ENCODE measurements around the gene KIN. TPM values are rescaled to one million over a fixed set of nuclear protein-coding genes. Genes with fewer than 3 reads are reported as not detected.
"Not testable (repeated sequence)": the region's sequence is repeated elsewhere in the genome, so short reads cannot be mapped to it uniquely, and the experiment has no call there.

KIN gene
- total RNA-seq, 1 donor from 2014 or later: 15.3 TPM

- TF ChIP-seq CTCF (IDR thresholded peaks at IDR 0.05; ENCODE audit: unreplicated experiment): no peak
- Mint-ChIP-seq H3K9me3 (ENCODE audit: low read depth) (no peaks in the 10 kb centered on the region), H3K27me3 (no peaks in the 10 kb centered on the region), H3K27ac (peak overlapping the region; percentile 95), H3K4me3 (ENCODE audit: low read depth) (peak overlapping the region; percentile 91), H3K36me3 (ENCODE audit: insufficient read depth) (no peaks in the 10 kb centered on the region), H3K4me1 (ENCODE audit: low read depth) (peaks cover 20% of the 10 kb centered on the region)
- DNase-seq (ENCODE audit: low spot score, unreplicated experiment): no peak
These were observed 30.1 kb upstream of the KIN start for GRCh38 chr10:7817984-7818294.

- H3K36me3 Mint-ChIP-seq (ENCODE audit: insufficient read depth): no peaks in the 10 kb centered on the region
- H3K4me3 Mint-ChIP-seq (ENCODE audit: low read depth): peak overlapping the region; percentile 91
- no peak for TF ChIP-seq CTCF (IDR thresholded peaks at IDR 0.05; ENCODE audit: unreplicated experiment)
- DNase-seq (ENCODE audit: low spot score, unreplicated experiment): no peak
- H3K27ac Mint-ChIP-seq: peak overlapping the region; percentile 95
- H3K27me3 Mint-ChIP-seq: no peaks in the 10 kb centered on the region
- no peaks in the 10 kb centered on the region for H3K9me3 Mint-ChIP-seq (ENCODE audit: low read depth)
- peaks cover 20% of the 10 kb centered on the region for H3K4me1 Mint-ChIP-seq (ENCODE audit: low read depth)
These were observed 29.8 kb upstream of the KIN start for GRCh38 chr10:7817576-7817975.

GRCh38 chr10:7813481-7813880 lies 25.7 kb upstream of the KIN start:
- H3K27ac Mint-ChIP-seq: no peak overlapping the region
- peaks cover 10% of the 10 kb centered on the region for H3K4me1 Mint-ChIP-seq (ENCODE audit: low read depth)
- H3K36me3 Mint-ChIP-seq (ENCODE audit: insufficient read depth): no peaks in the 10 kb centered on the region
- TF ChIP-seq CTCF (IDR thresholded peaks at IDR 0.05; ENCODE audit: unreplicated experiment): peak; percentile 8
- DNase-seq (ENCODE audit: low spot score, unreplicated experiment): no peak
- H3K27me3 Mint-ChIP-seq: no peaks in the 10 kb centered on the region
- no peak overlapping the region for H3K4me3 Mint-ChIP-seq (ENCODE audit: low read depth)
- H3K9me3 Mint-ChIP-seq (ENCODE audit: low read depth): no peaks in the 10 kb centered on the region

GRCh38 chr10:7811743-7812142 lies 23.9 kb upstream of the KIN start:
- not testable (repeated sequence) for H3K27me3 Mint-ChIP-seq; H3K36me3 Mint-ChIP-seq (ENCODE audit: insufficient read depth); H3K27ac Mint-ChIP-seq; H3K9me3 Mint-ChIP-seq (ENCODE audit: low read depth); H3K4me1 Mint-ChIP-seq (ENCODE audit: low read depth); H3K4me3 Mint-ChIP-seq (ENCODE audit: low read depth); DNase-seq (ENCODE audit: low spot score, unreplicated experiment)

GRCh38 chr10:7811000-7811399 lies 23.2 kb upstream of the KIN start:
- no peak for TF ChIP-seq CTCF (IDR thresholded peaks at IDR 0.05; ENCODE audit: unreplicated experiment)
- no peak for DNase-seq (ENCODE audit: low spot score, unreplicated experiment)
- H3K36me3 Mint-ChIP-seq (ENCODE audit: insufficient read depth): peaks cover 7% of the 10 kb centered on the region
- no peak overlapping the region for H3K4me3 Mint-ChIP-seq (ENCODE audit: low read depth)
- no peak overlapping the region for H3K27ac Mint-ChIP-seq
- H3K27me3 Mint-ChIP-seq: no peaks in the 10 kb centered on the region
- peaks cover 5% of the 10 kb centered on the region for H3K4me1 Mint-ChIP-seq (ENCODE audit: low read depth)
- no peaks in the 10 kb centered on the region for H3K9me3 Mint-ChIP-seq (ENCODE audit: low read depth)

GRCh38 chr10:7810443-7810842 lies 22.6 kb upstream of the KIN start:
- Mint-ChIP-seq H3K27me3 (no peaks in the 10 kb centered on the region), H3K9me3 (ENCODE audit: low read depth) (no peaks in the 10 kb centered on the region), H3K27ac (no peak overlapping the region), H3K36me3 (ENCODE audit: insufficient read depth) (peaks cover 7% of the 10 kb centered on the region), H3K4me1 (ENCODE audit: low read depth) (peaks cover 5% of the 10 kb centered on the region), H3K4me3 (ENCODE audit: low read depth) (no peak overlapping the region)
- DNase-seq (ENCODE audit: low spot score, unreplicated experiment): no peak
- no peak for TF ChIP-seq CTCF (IDR thresholded peaks at IDR 0.05; ENCODE audit: unreplicated experiment)
